CD4-positive, CD25-positive, alpha-beta regulatory T cell (primary cell): ENCODE measurements around the gene DNAH9. TPM values are rescaled to one million over a fixed set of nuclear protein-coding genes. Genes with fewer than 3 reads are reported as not detected.

Experiments
- ATAC-seq, 2 donors: fragments of 150-1000 bp; cut with Tn5 transposase; one replicate each; pipeline ENCODE4 v1.10.0; 2021; ENCODE audit warnings: low read depth in 2 of 2, moderate number of reproducible peaks in 2 of 2, moderate library complexity in 1 of 2
- DNase-seq, 3 donors: peaks; one replicate each; pipeline versions ENCODE4 v3.0.0 to v3.0.0-alpha.2; 2012 to 2022; ENCODE audit warnings: mixed read lengths in 1 of 3
- H3K27ac ChIP-seq: one replicate; pipeline ENCODE4 v1.7.0; 2013; ENCODE audit warnings: mild to moderate bottlenecking, low read length; ENCODE audit not compliant: insufficient read depth, poor library complexity, severe bottlenecking
- H3K27me3 ChIP-seq: one replicate; pipeline ENCODE4 v1.7.0; 2013; ENCODE audit warnings: low read length; ENCODE audit not compliant: control insufficient read depth, insufficient read depth
- H3K36me3 ChIP-seq: one replicate; pipeline ENCODE4 v1.7.0; 2013; ENCODE audit warnings: mild to moderate bottlenecking, low read length, moderate library complexity; ENCODE audit not compliant: control insufficient read depth, insufficient read depth
- H3K4me1 ChIP-seq: 2 replicates; pipeline ENCODE4 v1.7.0; 2013; ENCODE audit warnings: mild to moderate bottlenecking, low read length; ENCODE audit not compliant: insufficient read depth, control insufficient read depth, poor library complexity, severe bottlenecking
- H3K4me3 ChIP-seq: one replicate; pipeline ENCODE4 v1.7.0; 2013; ENCODE audit warnings: low read depth, mild to moderate bottlenecking, low read length, moderate library complexity
- H3K9me3 ChIP-seq, 2 experiments: 1 replicate in 1 of 2; 2 replicates in 1 of 2; pipeline ENCODE4 v1.7.0; 2013; ENCODE audit warnings: low read length in 2 of 2, mild to moderate bottlenecking in 1 of 2, moderate library complexity in 1 of 2; ENCODE audit not compliant: control insufficient read depth in 2 of 2
- H3K27ac Mint-ChIP-seq, 3 donors: one replicate each; pipeline ENCODE4 v1.8.0; 2020 to 2022; ENCODE audit warnings: mild to moderate bottlenecking in 3 of 3, mixed read lengths in 3 of 3, moderate library complexity in 2 of 3
- H3K27me3 Mint-ChIP-seq: one replicate; pipeline ENCODE4 v1.8.0; 2022; ENCODE audit warnings: mild to moderate bottlenecking, mixed read lengths
- H3K36me3 Mint-ChIP-seq: one replicate; pipeline ENCODE4 v1.8.0; 2020; ENCODE audit warnings: mixed read lengths
- H3K4me1 Mint-ChIP-seq, 4 donors: one replicate each; pipeline ENCODE4 v1.8.0; 2020 to 2022; ENCODE audit warnings: mixed read lengths in 4 of 4, mild to moderate bottlenecking in 1 of 4
- H3K4me3 Mint-ChIP-seq, 4 donors: one replicate each; pipeline ENCODE4 v1.8.0; 2020 to 2022; ENCODE audit warnings: mild to moderate bottlenecking in 4 of 4, mixed read lengths in 4 of 4, moderate library complexity in 3 of 4
- H3K9me3 Mint-ChIP-seq, 7 donors: one replicate each; pipeline ENCODE4 v1.8.0; 2020 to 2022; ENCODE audit warnings: mixed read lengths in 7 of 7, mild to moderate bottlenecking in 3 of 7, moderate library complexity in 2 of 7
- polyA plus RNA-seq, 4 donors: library from polyadenylated mRNA; unstranded; fragments of 300-500 nt; fragmentation: Illumina TruSeq; gene quantifications; one replicate each; pipeline ENCODE4 v1.2.3, GENCODE V29; 2021
- total RNA-seq: library from RNA; stranded (reverse); gene quantifications from one replicate; pipeline ENCODE4 v1.2.3, GENCODE V29; 2022

The DNAH9 gene
- total RNA-seq (not detected), polyA plus RNA-seq (not detected)

GRCh38 chr17:11598274-11599221 is at the start of gene DNAH9:
DNAH9 (plus strand) TSS chr17:11598470; CDS start chr17:11598499, 29 bp downstream.
- peaks cover 0 to 11% (median 4%) of the 10 kb centered on the region in 7 donors for H3K9me3 Mint-ChIP-seq
- no peak within 1 kb of the TSS for H3K27ac Mint-ChIP-seq
- Histone ChIP-seq H3K4me1 (no peaks in the 10 kb centered on the region), H3K27me3 (no peaks in the 10 kb centered on the region), H3K9me3 (no peaks in the 10 kb centered on the region), H3K36me3 (no peaks in the 10 kb centered on the region), H3K4me3 (no peak within 1 kb of the TSS), H3K27ac (no peak within 1 kb of the TSS)
- ATAC-seq, result no peak
- peak in 1 of 3 donors; percentile 48 for DNase-seq
- H3K36me3 Mint-ChIP-seq, result no peaks in the 10 kb centered on the region
- peaks cover 7% of the 10 kb centered on the region for H3K27me3 Mint-ChIP-seq
- peak within 1 kb of the TSS in 1 of 4 donors; percentile 8 for H3K4me3 Mint-ChIP-seq
- peaks cover 0 to 2% (median 0%) of the 10 kb centered on the region in 4 donors for H3K4me1 Mint-ChIP-seq

- DNase-seq, result no peak
- Mint-ChIP-seq H3K4me3 (no peak overlapping the region), H3K9me3 (peaks cover 0 to 12% (median 2%) of the 10 kb centered on the region in 7 donors), H3K4me1 (no peaks in the 10 kb centered on the region), H3K27me3 (no peaks in the 10 kb centered on the region), H3K27ac (no peak overlapping the region), H3K36me3 (no peaks in the 10 kb centered on the region)
- no peaks in the 10 kb centered on the region for H3K27me3 ChIP-seq
- no peaks in the 10 kb centered on the region for H3K9me3 ChIP-seq
- no peak overlapping the region for H3K4me3 ChIP-seq
- no peak for ATAC-seq
- H3K27ac ChIP-seq, result no peak overlapping the region
- no peaks in the 10 kb centered on the region for H3K4me1 ChIP-seq
- H3K36me3 ChIP-seq, result no peaks in the 10 kb centered on the region
Observed at GRCh38 chr17:11550431-11550830, 47.8 kb upstream of the DNAH9 start.

GRCh38 chr17:11551442-11551841 is 46.8 kb upstream of the DNAH9 start:
- peaks cover 0 to 9% (median 3%) of the 10 kb centered on the region in 7 donors for H3K9me3 Mint-ChIP-seq
- H3K36me3 ChIP-seq, result no peaks in the 10 kb centered on the region
- H3K9me3 ChIP-seq, result no peaks in the 10 kb centered on the region
- no peaks in the 10 kb centered on the region for H3K4me1 Mint-ChIP-seq
- H3K4me1 ChIP-seq, result no peaks in the 10 kb centered on the region
- no peak overlapping the region for H3K4me3 Mint-ChIP-seq
- no peaks in the 10 kb centered on the region for H3K27me3 Mint-ChIP-seq
- H3K36me3 Mint-ChIP-seq, result no peaks in the 10 kb centered on the region
- H3K27ac Mint-ChIP-seq, result no peak overlapping the region
- H3K27ac ChIP-seq, result no peak overlapping the region
- no peak for DNase-seq
- H3K27me3 ChIP-seq, result no peaks in the 10 kb centered on the region
- no peak for ATAC-seq
- no peak overlapping the region for H3K4me3 ChIP-seq

- H3K4me1 Mint-ChIP-seq, result no peaks in the 10 kb centered on the region
- no peaks in the 10 kb centered on the region for H3K9me3 ChIP-seq
- no peaks in the 10 kb centered on the region for H3K27me3 Mint-ChIP-seq
- ATAC-seq, result no peak
- H3K9me3 Mint-ChIP-seq, result peaks cover 0 to 10% (median 4%) of the 10 kb centered on the region in 7 donors
- no peak overlapping the region for H3K4me3 ChIP-seq
- no peaks in the 10 kb centered on the region for H3K27me3 ChIP-seq
- no peak for DNase-seq
- no peaks in the 10 kb centered on the region for H3K4me1 ChIP-seq
- H3K4me3 Mint-ChIP-seq, result no peak overlapping the region
- H3K36me3 ChIP-seq, result no peaks in the 10 kb centered on the region
- no peak overlapping the region for H3K27ac Mint-ChIP-seq
- H3K27ac ChIP-seq, result no peak overlapping the region
- H3K36me3 Mint-ChIP-seq, result no peaks in the 10 kb centered on the region
Observed at GRCh38 chr17:11553135-11553534, 45.1 kb upstream of the DNAH9 start.

GRCh38 chr17:11554042-11554441 is 44.2 kb upstream of the DNAH9 start:
- H3K4me1 Mint-ChIP-seq, result no peaks in the 10 kb centered on the region
- Histone ChIP-seq H3K4me3 (no peak overlapping the region), H3K9me3 (no peaks in the 10 kb centered on the region), H3K27me3 (no peaks in the 10 kb centered on the region), H3K36me3 (no peaks in the 10 kb centered on the region), H3K4me1 (no peaks in the 10 kb centered on the region), H3K27ac (no peak overlapping the region)
- DNase-seq (no peak), ATAC-seq (no peak)
- no peaks in the 10 kb centered on the region for H3K27me3 Mint-ChIP-seq
- H3K36me3 Mint-ChIP-seq, result no peaks in the 10 kb centered on the region
- H3K9me3 Mint-ChIP-seq, result peaks cover 0 to 10% (median 4%) of the 10 kb centered on the region in 7 donors
- no peak overlapping the region for H3K4me3 Mint-ChIP-seq
- no peak overlapping the region for H3K27ac Mint-ChIP-seq

- ATAC-seq, result no peak
- H3K9me3 ChIP-seq, result no peaks in the 10 kb centered on the region
- H3K27me3 Mint-ChIP-seq, result no peaks in the 10 kb centered on the region
- H3K4me3 Mint-ChIP-seq, result no peak overlapping the region
- no peak overlapping the region for H3K27ac Mint-ChIP-seq
- no peaks in the 10 kb centered on the region for H3K36me3 ChIP-seq
- no peaks in the 10 kb centered on the region for H3K4me1 Mint-ChIP-seq
- H3K4me1 ChIP-seq, result no peaks in the 10 kb centered on the region
- H3K36me3 Mint-ChIP-seq, result no peaks in the 10 kb centered on the region
- H3K9me3 Mint-ChIP-seq, result peaks cover 0 to 10% (median 4%) of the 10 kb centered on the region in 7 donors
- no peak for DNase-seq
- H3K27me3 ChIP-seq, result no peaks in the 10 kb centered on the region
- H3K4me3 ChIP-seq, result no peak overlapping the region
- H3K27ac ChIP-seq, result no peak overlapping the region
Observed at GRCh38 chr17:11554542-11554941, 43.7 kb upstream of the DNAH9 start.

- Mint-ChIP-seq H3K4me1 (no peaks in the 10 kb centered on the region), H3K27ac (no peak overlapping the region), H3K9me3 (peaks cover 0 to 10% (median 4%) of the 10 kb centered on the region in 7 donors), H3K4me3 (no peak overlapping the region), H3K27me3 (no peaks in the 10 kb centered on the region), H3K36me3 (no peaks in the 10 kb centered on the region)
- Histone ChIP-seq H3K27me3 (no peaks in the 10 kb centered on the region), H3K4me3 (no peak overlapping the region), H3K36me3 (no peaks in the 10 kb centered on the region), H3K9me3 (no peaks in the 10 kb centered on the region), H3K4me1 (no peaks in the 10 kb centered on the region), H3K27ac (no peak overlapping the region)
- peak in 1 of 2 donors; percentile 25 for ATAC-seq
- no peak for DNase-seq
Observed at GRCh38 chr17:11555530-11555929, 42.7 kb upstream of the DNAH9 start.
